HepG2 (cell line): Measurements from ENCODE around the gene EFCAB8. TPM values are rescaled to one million over a fixed set of nuclear protein-coding genes. Genes with fewer than 3 reads are reported as not detected.

ENCODE experiments used
- ARID3A ChIP-seq: IDR thresholded peaks from 2 replicates; pipeline ENCODE4 v1.6.1; 2012; ENCODE audit warnings: low read depth, low read length, improper control_type of control experiment
- ARNT ChIP-seq: fragments of 450-650 bp; IDR thresholded peaks from 2 replicates; pipeline ENCODE4 v1.6.1; 2017
- HMGXB3 ChIP-seq: sonication (generic); formaldehyde crosslinking; IDR thresholded peaks from 2 replicates; pipeline ENCODE4 v1.4.0; 2020; ENCODE audit warnings: missing genetic modification reagents, borderline replicate concordance
- MLLT10 ChIP-seq: sonication (generic); formaldehyde crosslinking; IDR thresholded peaks from 2 replicates; pipeline ENCODE4 v1.4.0; 2020; ENCODE audit warnings: missing genetic modification reagents
- NFE2L2 ChIP-seq: fragments of 150-350 bp; IDR thresholded peaks from 2 replicates; pipeline ENCODE4 v1.6.1; 2014; ENCODE audit warnings: low read length
- POLR2G ChIP-seq: fragments of 200-400 bp; formaldehyde crosslinking; IDR thresholded peaks from 2 replicates; pipeline ENCODE4 v1.6.1; 2018; ENCODE audit warnings: mild to moderate bottlenecking, low read depth, low read length, moderate library complexity
- RFXANK ChIP-seq: IDR thresholded peaks from 2 replicates; pipeline ENCODE4 v1.6.1; 2016
- SP2 ChIP-seq: sonication (generic); formaldehyde crosslinking; IDR thresholded peaks from 2 replicates; pipeline ENCODE4 v1.5.1; 2020; ENCODE audit warnings: mild to moderate bottlenecking, missing genetic modification reagents
- SPEN ChIP-seq: sonication (generic); formaldehyde crosslinking; IDR thresholded peaks from 2 replicates; pipeline ENCODE4 v1.5.1; 2020; ENCODE audit warnings: low read depth, mild to moderate bottlenecking, missing genetic modification reagents
- STAT6 ChIP-seq: sonication (generic); formaldehyde crosslinking; IDR thresholded peaks from 2 replicates; pipeline ENCODE4 v1.4.0; 2020; ENCODE audit warnings: missing genetic modification reagents, mild to moderate bottlenecking, borderline replicate concordance
- SUZ12 ChIP-seq: fragments of 150-350 bp; IDR thresholded peaks from 2 replicates; pipeline ENCODE4 v1.6.1; 2014; ENCODE audit warnings: low read depth, low read length
- TEF ChIP-seq: sonication (generic); formaldehyde crosslinking; IDR thresholded peaks from 2 replicates; pipeline ENCODE4 v1.5.0; 2020; ENCODE audit warnings: missing genetic modification reagents
- TRAFD1 ChIP-seq: sonication (generic); formaldehyde crosslinking; IDR thresholded peaks from 2 replicates; pipeline ENCODE4 v1.5.1; 2020; ENCODE audit warnings: missing genetic modification reagents, mild to moderate bottlenecking, borderline replicate concordance
- ZNF589 ChIP-seq: sonication (generic); formaldehyde crosslinking; conservative IDR thresholded peaks from 2 replicates; pipeline ENCODE4 v1.8.0; 2022; ENCODE audit warnings: mild to moderate bottlenecking, moderate library complexity, missing genetic modification reagents
- ZUFSP ChIP-seq: sonication (generic); formaldehyde crosslinking; IDR thresholded peaks from 2 replicates; pipeline ENCODE4 v1.9.0; 2021; ENCODE audit warnings: missing genetic modification reagents, mild to moderate bottlenecking, borderline replicate concordance
- polyA plus RNA-seq, 8 experiments: library from polyadenylated mRNA; depleted of rRNA in 3 of 8; stranded (reverse) in 7 of 8; unstranded in 1 of 8; fragments of >200 nt; fragmentation: Illumina TruSeq in 4 of 8; extraction: Trizol in 4 of 8; gene quantifications; 2 replicates each; pipeline versions ENCODE4 v1.2.1 to v1.2.3, GENCODE V29; 2011 to 2016; ENCODE audit warnings: low read depth in 4 of 8, missing spikeins in 1 of 8, mixed read lengths in 1 of 8; ENCODE audit not compliant: insufficient read depth in 1 of 8
- total RNA-seq, 5 experiments: library from RNA; depleted of rRNA; stranded (reverse); fragments of >200 nt; fragmentation: Illumina TruSeq; extraction: Trizol; gene quantifications; 2 replicates each; pipeline ENCODE4 v1.2.3, GENCODE V29; 2016; ENCODE audit warnings: low read depth in 1 of 5

The EFCAB8 gene
- total and polyA plus RNA-seq, 2 of the 13 experiments (the other 11 are each of a cell fraction or from before 2014, with no cell fraction given), result 0.15 to 0.22 TPM

GRCh38 chr20:33006776-33007375 is 148.2 kb downstream of the EFCAB8 start (continued):
- TF ChIP-seq TEF (CRISPR knock-in tag) (no peak), ZUFSP (no peak), RFXANK (CRISPR knock-in tag) (no peak), MLLT10 (CRISPR knock-in tag) (no peak), STAT6 (CRISPR knock-in tag) (no peak), HMGXB3 (CRISPR knock-in tag) (0 out of 2 replicates have a peak, but pooled peaks have one; percentile 37), ARID3A (no peak), NFE2L2 (no peak), SPEN (CRISPR knock-in tag) (no peak), SP2 (CRISPR knock-in tag) (no peak), POLR2G (no peak), SUZ12 (no peak), ARNT (0 out of 2 replicates have a peak, but pooled peaks have one; percentile 20), TRAFD1 (CRISPR knock-in tag) (no peak; the same call in 1 of the 2 replicates), ZNF589 (CRISPR knock-in tag) (0 out of 2 replicates have a peak, but pooled peaks have one; percentile 43)
